GM21737 (cell line): ENCODE data around the gene FBH1.
"Not testable (repeated sequence)": the region's sequence is repeated elsewhere in the genome, so short reads cannot be mapped to it uniquely, and the experiment has no call there.

Experiments used
- ATAC-seq: cut with Tn5 transposase; IDR thresholded peaks from one replicate; pipeline ENCODE4 v1.9.1; 2021; ENCODE audit warnings: mild to moderate bottlenecking, moderate library complexity; ENCODE audit not compliant: unreplicated experiment

FBH1 gene

GRCh38 chr10:5902511-5903274 lies 12.7 kb downstream of the FBH1 start:
- no peak for ATAC-seq

GRCh38 chr10:5903563-5903962 lies 13.5 kb downstream of the FBH1 start:
- no peak for ATAC-seq

- ATAC-seq: peak; percentile 96
Observed at GRCh38 chr10:5904227-5904626, 14.2 kb downstream of the FBH1 start.

GRCh38 chr10:5905854-5906507 lies 15.9 kb downstream of the FBH1 start:
- no peak for ATAC-seq

- ATAC-seq: no peak
Observed at GRCh38 chr10:5906651-5907050, 16.6 kb downstream of the FBH1 start.

- ATAC-seq: not testable (repeated sequence)
Observed at GRCh38 chr10:5908676-5909075, 18.6 kb downstream of the FBH1 start.

GRCh38 chr10:5910323-5911100 lies 20.5 kb downstream of the FBH1 start:
- ATAC-seq: no peak

- no peak for ATAC-seq
Observed at GRCh38 chr10:5911670-5912069, 21.6 kb downstream of the FBH1 start.

GRCh38 chr10:5913736-5914135 lies 23.7 kb downstream of the FBH1 start:
- ATAC-seq: no peak

- no peak for ATAC-seq
Observed at GRCh38 chr10:5915451-5915850, 25.4 kb downstream of the FBH1 start.

GRCh38 chr10:5917305-5917704 lies 27.3 kb downstream of the FBH1 start:
- ATAC-seq: no peak

- ATAC-seq: no peak
Observed at GRCh38 chr10:5918763-5919162, 28.7 kb downstream of the FBH1 start.

- ATAC-seq: no peak
Observed at GRCh38 chr10:5919568-5919967, 29.5 kb downstream of the FBH1 start.

- ATAC-seq: no peak
Observed at GRCh38 chr10:5921746-5922145, 31.7 kb downstream of the FBH1 start.

GRCh38 chr10:5924889-5925288 lies 34.8 kb downstream of the FBH1 start:
- ATAC-seq: no peak

- no peak for ATAC-seq
Observed at GRCh38 chr10:5927306-5927705, 37.3 kb downstream of the FBH1 start.

- ATAC-seq: no peak
Observed at GRCh38 chr10:5929442-5929841, 39.4 kb downstream of the FBH1 start.

GRCh38 chr10:5930272-5930671 lies 40.2 kb downstream of the FBH1 start:
- ATAC-seq: no peak

GRCh38 chr10:5932345-5932744 lies 42.3 kb downstream of the FBH1 start:
- no peak for ATAC-seq

GRCh38 chr10:5933909-5934546 lies 44.0 kb downstream of the FBH1 start:
- no peak for ATAC-seq

- no peak for ATAC-seq
Observed at GRCh38 chr10:5935628-5936027, 45.6 kb downstream of the FBH1 start.
